Hepatocyte (in vitro differentiated cells): Measurements from ENCODE around the gene MRPL20.

Experiments used
- EZH2 ChIP-seq: fragments of 200-600 bp; sonication (generic); IDR thresholded peaks from 2 replicates; pipeline ENCODE4 v1.6.1; 2016; ENCODE audit warnings: antibody characterized with exemption, mild to moderate bottlenecking, borderline replicate concordance
- EZH2phosphoT487 ChIP-seq: fragments of 200-600 bp; sonication (generic); IDR thresholded peaks from one replicate; pipeline ENCODE4 v1.6.1; 2018; ENCODE audit warnings: antibody characterized with exemption, mild to moderate bottlenecking, low read depth, moderate library complexity; ENCODE audit not compliant: unreplicated experiment, severe bottlenecking
- TF ChIP-seq, protein P1 (sequence below): fragments of 200-600 bp; sonication (generic); IDR thresholded peaks from 2 replicates; pipeline ENCODE4 v1.5.1; 2016; ENCODE audit warnings: antibody characterized with exemption, mild to moderate bottlenecking; ENCODE audit not compliant: poor library complexity

- TF ChIP-seq EZH2phosphoT487 (no peak), EZH2 (no peak)
- TF ChIP-seq, protein P1, sequence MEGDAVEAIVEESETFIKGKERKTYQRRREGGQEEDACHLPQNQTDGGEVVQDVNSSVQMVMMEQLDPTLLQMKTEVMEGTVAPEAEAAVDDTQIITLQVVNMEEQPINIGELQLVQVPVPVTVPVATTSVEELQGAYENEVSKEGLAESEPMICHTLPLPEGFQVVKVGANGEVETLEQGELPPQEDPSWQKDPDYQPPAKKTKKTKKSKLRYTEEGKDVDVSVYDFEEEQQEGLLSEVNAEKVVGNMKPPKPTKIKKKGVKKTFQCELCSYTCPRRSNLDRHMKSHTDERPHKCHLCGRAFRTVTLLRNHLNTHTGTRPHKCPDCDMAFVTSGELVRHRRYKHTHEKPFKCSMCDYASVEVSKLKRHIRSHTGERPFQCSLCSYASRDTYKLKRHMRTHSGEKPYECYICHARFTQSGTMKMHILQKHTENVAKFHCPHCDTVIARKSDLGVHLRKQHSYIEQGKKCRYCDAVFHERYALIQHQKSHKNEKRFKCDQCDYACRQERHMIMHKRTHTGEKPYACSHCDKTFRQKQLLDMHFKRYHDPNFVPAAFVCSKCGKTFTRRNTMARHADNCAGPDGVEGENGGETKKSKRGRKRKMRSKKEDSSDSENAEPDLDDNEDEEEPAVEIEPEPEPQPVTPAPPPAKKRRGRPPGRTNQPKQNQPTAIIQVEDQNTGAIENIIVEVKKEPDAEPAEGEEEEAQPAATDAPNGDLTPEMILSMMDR = peak; percentile 12
Observed at GRCh38 chr1:1361982-1362423, 45.1 kb downstream of the MRPL20 start.
